Measurements from ENCODE around the gene KRTAP10-1. TPM values are rescaled to one million over a fixed set of nuclear protein-coding genes. Genes with fewer than 3 reads are reported as not detected.

Gene KRTAP10-1
- total RNA-seq, 1 experiment from 2014 or later: 0.47 TPM

DNA sequence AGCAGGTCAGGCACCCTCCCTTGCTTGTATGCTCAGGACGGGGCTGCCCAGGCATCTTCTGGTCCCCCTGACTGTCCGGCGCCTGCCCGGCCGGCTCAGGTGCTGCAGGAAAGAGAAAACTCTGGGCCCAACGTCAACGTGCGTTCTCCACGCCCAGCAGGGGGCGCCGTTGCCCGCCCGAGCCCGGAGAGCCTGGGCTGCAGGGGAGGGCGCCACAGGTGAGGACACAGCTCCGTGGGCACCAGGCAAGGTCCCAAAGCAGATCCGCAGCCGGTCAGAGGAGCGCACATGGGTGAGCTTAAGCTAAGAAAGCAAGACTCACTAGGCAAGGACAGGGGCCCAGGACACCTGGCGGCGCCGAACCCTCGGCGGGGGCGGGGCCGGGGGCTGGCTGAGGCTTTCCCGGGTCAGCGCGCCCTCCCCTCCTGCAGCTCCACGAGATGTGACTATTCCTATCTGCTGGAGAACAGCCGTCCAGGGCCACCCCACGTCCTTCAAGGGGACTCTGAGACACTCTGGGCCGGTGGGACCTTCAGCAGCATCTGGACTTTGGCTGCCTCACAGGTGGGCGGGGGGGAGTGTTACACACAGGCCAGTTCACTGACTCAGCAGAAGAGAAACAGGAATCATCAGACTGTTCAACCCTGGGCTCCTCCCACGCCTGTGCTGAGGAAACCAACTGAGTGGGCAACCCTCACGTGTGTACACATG is 29.3 kb downstream of the KRTAP10-1 start:
- ChIA-PET POLR2A (ENCODE audit: low non-redundant PET) (interaction anchor here (0.8 kb wide), 1 partner anchor 420 kb away, joined by 4 read pairs; no protein-coding TSS in a partner anchor), CTCF (interaction anchor here (0.7 to 2.3 kb wide), 5 partner anchors 81 to 626 kb away, joined by 3 to 13 read pairs (median 3); no protein-coding TSS in a partner anchor)
- Histone ChIP-seq H3K27ac (ENCODE audit: low read depth, low read length, poor library complexity, severe bottlenecking) (no peak overlapping the region), H3K4me3 (ENCODE audit: low read depth, low read length, poor library complexity, severe bottlenecking) (peak overlapping the region; percentile 16), H3K9me3 (ENCODE audit: low read depth, low read length, poor library complexity, severe bottlenecking) (no peaks in the 10 kb centered on the region), H3K36me3 (ENCODE audit: insufficient read depth, low read length, poor library complexity, severe bottlenecking) (no peaks in the 10 kb centered on the region), H3K4me1 (ENCODE audit: insufficient read depth, low read length, poor library complexity, severe bottlenecking) (no peaks in the 10 kb centered on the region), H3K27me3 (replicated peaks; ENCODE audit: insufficient read depth, low read depth, low read length, poor library complexity) (no peaks in the 10 kb centered on the region)
- DNase-seq (ENCODE audit: low spot score): peak; percentile 73
- intact Hi-C loops (cut with micrococcal nuclease; ENCODE audit: unreplicated experiment): loop anchor here (2.0 to 5.0 kb wide), 2 partner anchors 232 to 282 kb away; no protein-coding TSS in a partner anchor
- TF ChIP-seq, protein P1, sequence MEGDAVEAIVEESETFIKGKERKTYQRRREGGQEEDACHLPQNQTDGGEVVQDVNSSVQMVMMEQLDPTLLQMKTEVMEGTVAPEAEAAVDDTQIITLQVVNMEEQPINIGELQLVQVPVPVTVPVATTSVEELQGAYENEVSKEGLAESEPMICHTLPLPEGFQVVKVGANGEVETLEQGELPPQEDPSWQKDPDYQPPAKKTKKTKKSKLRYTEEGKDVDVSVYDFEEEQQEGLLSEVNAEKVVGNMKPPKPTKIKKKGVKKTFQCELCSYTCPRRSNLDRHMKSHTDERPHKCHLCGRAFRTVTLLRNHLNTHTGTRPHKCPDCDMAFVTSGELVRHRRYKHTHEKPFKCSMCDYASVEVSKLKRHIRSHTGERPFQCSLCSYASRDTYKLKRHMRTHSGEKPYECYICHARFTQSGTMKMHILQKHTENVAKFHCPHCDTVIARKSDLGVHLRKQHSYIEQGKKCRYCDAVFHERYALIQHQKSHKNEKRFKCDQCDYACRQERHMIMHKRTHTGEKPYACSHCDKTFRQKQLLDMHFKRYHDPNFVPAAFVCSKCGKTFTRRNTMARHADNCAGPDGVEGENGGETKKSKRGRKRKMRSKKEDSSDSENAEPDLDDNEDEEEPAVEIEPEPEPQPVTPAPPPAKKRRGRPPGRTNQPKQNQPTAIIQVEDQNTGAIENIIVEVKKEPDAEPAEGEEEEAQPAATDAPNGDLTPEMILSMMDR (conservative IDR thresholded peaks at IDR 0.05; ENCODE audit: low read depth, low read length): peak; percentile 94
- TF ChIP-seq EZH2 (IDR thresholded peaks at IDR 0.05; ENCODE audit: borderline replicate concordance, low read depth, low read length, poor library complexity, severe bottlenecking): no peak
- BruUV-seq (replicated peaks): no TSS peak

DNA sequence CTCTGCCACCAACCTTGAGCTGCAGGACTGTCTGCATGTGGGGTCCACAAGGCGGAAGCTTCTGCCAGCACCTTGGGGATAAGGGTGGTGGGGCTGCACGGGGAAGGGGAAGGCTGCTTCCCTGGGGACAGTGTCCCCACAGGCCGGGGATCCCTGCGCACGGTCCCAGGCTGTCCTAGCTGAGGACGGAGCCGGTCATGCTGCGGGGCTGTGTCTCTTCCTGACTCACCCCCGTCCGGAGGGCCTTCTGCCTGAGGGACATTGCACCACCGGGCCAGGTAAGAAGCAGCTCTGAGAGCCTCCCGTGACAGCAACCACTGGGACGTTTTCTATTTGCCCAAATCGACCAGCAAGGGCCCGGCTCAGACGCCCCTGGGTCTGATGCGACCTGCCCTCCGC is 29.9 kb downstream of the KRTAP10-1 start:
- ChIA-PET POLR2A (ENCODE audit: low non-redundant PET) (interaction anchor here (0.8 kb wide), 1 partner anchor 421 kb away, joined by 4 read pairs; no protein-coding TSS in a partner anchor), CTCF (interaction anchor here (1.5 to 2.3 kb wide), 2 partner anchors 232 to 283 kb away, joined by 12 to 13 read pairs; no protein-coding TSS in a partner anchor)
- TF ChIP-seq, protein P1 (conservative IDR thresholded peaks at IDR 0.05; ENCODE audit: low read depth, low read length): no peak
- no peak for TF ChIP-seq EZH2 (IDR thresholded peaks at IDR 0.05; ENCODE audit: borderline replicate concordance, low read depth, low read length, poor library complexity, severe bottlenecking)
- Histone ChIP-seq H3K4me3 (ENCODE audit: low read depth, low read length, poor library complexity, severe bottlenecking) (no peak overlapping the region), H3K27ac (ENCODE audit: low read depth, low read length, poor library complexity, severe bottlenecking) (no peak overlapping the region), H3K27me3 (replicated peaks; ENCODE audit: insufficient read depth, low read depth, low read length, poor library complexity) (no peaks in the 10 kb centered on the region), H3K9me3 (ENCODE audit: low read depth, low read length, poor library complexity, severe bottlenecking) (no peaks in the 10 kb centered on the region), H3K4me1 (ENCODE audit: insufficient read depth, low read length, poor library complexity, severe bottlenecking) (no peaks in the 10 kb centered on the region), H3K36me3 (ENCODE audit: insufficient read depth, low read length, poor library complexity, severe bottlenecking) (no peaks in the 10 kb centered on the region)
- intact Hi-C loops (cut with micrococcal nuclease; ENCODE audit: unreplicated experiment): loop anchor here (2.0 to 5.0 kb wide), 2 partner anchors 232 to 283 kb away; no protein-coding TSS in a partner anchor
- no TSS peak for BruUV-seq (replicated peaks)
- DNase-seq (ENCODE audit: low spot score): no peak

DNA sequence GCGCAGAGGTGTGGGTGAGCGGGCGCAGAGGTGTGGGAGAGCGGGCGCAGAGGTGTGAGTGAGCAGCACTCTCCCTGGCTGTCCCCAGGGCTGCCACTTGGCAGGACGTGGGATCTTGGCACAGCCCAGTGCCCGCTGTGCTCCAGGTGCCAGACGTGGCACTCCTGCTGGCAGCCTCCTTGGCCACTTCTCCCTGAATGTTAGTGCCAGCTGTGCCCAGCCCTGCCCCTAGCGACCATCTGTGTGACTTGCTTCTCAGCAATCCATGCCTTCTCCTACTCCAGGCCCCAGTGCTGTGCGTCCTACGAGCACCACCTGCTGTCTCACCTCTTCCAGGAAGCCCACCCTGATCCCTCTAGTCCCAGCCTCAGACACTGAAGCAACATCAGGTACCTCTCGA is 30.5 kb downstream of the KRTAP10-1 start:
- ChIA-PET POLR2A (ENCODE audit: low non-redundant PET) (no interaction called here), CTCF (interaction anchor here (1.5 kb wide), 1 partner anchor 233 kb away, joined by 13 read pairs; no protein-coding TSS in a partner anchor)
- Histone ChIP-seq H3K4me3 (ENCODE audit: low read depth, low read length, poor library complexity, severe bottlenecking) (no peak overlapping the region), H3K9me3 (ENCODE audit: low read depth, low read length, poor library complexity, severe bottlenecking) (no peaks in the 10 kb centered on the region), H3K4me1 (ENCODE audit: insufficient read depth, low read length, poor library complexity, severe bottlenecking) (no peaks in the 10 kb centered on the region), H3K27me3 (replicated peaks; ENCODE audit: insufficient read depth, low read depth, low read length, poor library complexity) (no peaks in the 10 kb centered on the region), H3K36me3 (ENCODE audit: insufficient read depth, low read length, poor library complexity, severe bottlenecking) (no peaks in the 10 kb centered on the region), H3K27ac (ENCODE audit: low read depth, low read length, poor library complexity, severe bottlenecking) (no peak overlapping the region)
- intact Hi-C loops (cut with micrococcal nuclease; ENCODE audit: unreplicated experiment): no loop called here
- TF ChIP-seq, protein P1 (conservative IDR thresholded peaks at IDR 0.05; ENCODE audit: low read depth, low read length): no peak
- TF ChIP-seq EZH2 (IDR thresholded peaks at IDR 0.05; ENCODE audit: borderline replicate concordance, low read depth, low read length, poor library complexity, severe bottlenecking): no peak
- BruUV-seq (replicated peaks): no TSS peak
- DNase-seq (ENCODE audit: low spot score): no peak

All from A673 (cell line).